GM18951 (cell line): ENCODE data around the gene HEATR9.

ENCODE experiments used
- POLR2A ChIP-seq: IDR thresholded peaks from 4 replicates; pipeline ENCODE4 v1.6.1; 2011; ENCODE audit warnings: mild to moderate bottlenecking; ENCODE audit not compliant: insufficient read length, insufficient read depth; ENCODE audit errors: extremely low read depth
- in situ Hi-C: fragments of 300-500 bp; cut with MboI; formaldehyde crosslinking; loops from one replicate; pipeline ENCODE4 v1.12.0; 2022; ENCODE audit warnings: low sequenced_read_pairs, mixed read lengths, inconsistent platforms; ENCODE audit not compliant: unreplicated experiment

HEATR9 gene

GRCh38 chr17:35841505-35841904 is 27.2 kb downstream of the HEATR9 start:
- in situ Hi-C loops: no loop called here
- TF ChIP-seq POLR2A: no peak

- in situ Hi-C loops: no loop called here
- no peak for TF ChIP-seq POLR2A
Measured at GRCh38 chr17:35841101-35841500, 27.6 kb downstream of the HEATR9 start.

GRCh38 chr17:35825206-35825605 is 43.5 kb downstream of the HEATR9 start:
- in situ Hi-C loops: no loop called here

GRCh38 chr17:35821308-35821707 is 47.4 kb downstream of the HEATR9 start:
- TF ChIP-seq POLR2A: no peak

More at GRCh38 chr17:35825206-35825605, 43.5 kb downstream of the HEATR9 start:
- TF ChIP-seq POLR2A: no peak

GRCh38 chr17:35819455-35819854 is 49.2 kb downstream of the HEATR9 start:
- in situ Hi-C loops: no loop called here
- TF ChIP-seq POLR2A: no peak

More at GRCh38 chr17:35821308-35821707, 47.4 kb downstream of the HEATR9 start:
- in situ Hi-C loops: no loop called here

- TF ChIP-seq POLR2A: no peak
- in situ Hi-C loops: no loop called here
Measured at GRCh38 chr17:35817196-35817595, 51.5 kb downstream of the HEATR9 start.

GRCh38 chr17:35816723-35817122 is 52.0 kb downstream of the HEATR9 start:
- TF ChIP-seq POLR2A: no peak
- in situ Hi-C loops: no loop called here

GRCh38 chr17:35812456-35812855 is 56.2 kb downstream of the HEATR9 start:
- in situ Hi-C loops: no loop called here
- TF ChIP-seq POLR2A: no peak

GRCh38 chr17:35811759-35812158 is 56.9 kb downstream of the HEATR9 start:
- no peak for TF ChIP-seq POLR2A
- in situ Hi-C loops: no loop called here

- in situ Hi-C loops: no loop called here
- TF ChIP-seq POLR2A: no peak
Measured at GRCh38 chr17:35809855-35810461, 58.7 kb downstream of the HEATR9 start.

GRCh38 chr17:35808962-35809854 is 59.5 kb downstream of the HEATR9 start, which contains the start of gene TAF15:
Gene TAF15, plus strand, starts transcription at chr17:35809484. Its CDS starts 86 bp downstream, at chr17:35809570.
- in situ Hi-C loops: no loop called here
- TF ChIP-seq POLR2A: peak; percentile 99

GRCh38 chr17:35808240-35808961 is 60.3 kb downstream of the HEATR9 start:
- in situ Hi-C loops: no loop called here
- no peak for TF ChIP-seq POLR2A

GRCh38 chr17:35807371-35808144 is 61.1 kb downstream of the HEATR9 start:
- no peak for TF ChIP-seq POLR2A
- in situ Hi-C loops: no loop called here
